Activated T-cell treated with anti-CD3 and anti-CD28 coated beads for 1 hour (primary cell): ENCODE measurements around the gene MAGI2.
"Not testable (repeated sequence)": the region's sequence is repeated elsewhere in the genome, so short reads cannot be mapped to it uniquely, and the experiment has no call there.

Source experiments
- DNase-seq: peaks from one replicate; pipeline ENCODE4 v3.0.0-alpha.2; 2020; ENCODE audit warnings: low read depth

Gene MAGI2

DNA sequence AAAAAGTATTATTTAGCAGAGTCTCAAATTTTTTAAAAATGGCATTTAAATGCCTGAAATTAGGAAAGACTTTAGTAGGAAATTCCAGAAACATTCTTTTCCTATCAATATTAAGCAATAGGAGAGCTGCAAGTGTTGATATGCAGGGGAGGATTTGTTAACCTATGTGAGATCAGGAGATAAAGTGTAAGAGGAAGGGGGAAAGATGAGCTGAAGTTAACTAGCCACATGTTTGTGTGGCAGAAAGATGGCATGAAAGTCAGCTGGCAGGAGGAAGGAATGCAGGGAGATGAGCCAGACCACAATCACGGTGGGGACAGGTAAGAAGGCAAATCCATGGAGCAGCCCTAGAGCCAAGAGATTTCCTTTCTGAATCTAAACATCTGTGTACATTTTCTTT lies 303.6 kb downstream of the MAGI2 start:
- DNase-seq: no peak

GRCh38 chr7:79142706-79143105 lies 310.8 kb downstream of the MAGI2 start:
- no peak for DNase-seq

DNA sequence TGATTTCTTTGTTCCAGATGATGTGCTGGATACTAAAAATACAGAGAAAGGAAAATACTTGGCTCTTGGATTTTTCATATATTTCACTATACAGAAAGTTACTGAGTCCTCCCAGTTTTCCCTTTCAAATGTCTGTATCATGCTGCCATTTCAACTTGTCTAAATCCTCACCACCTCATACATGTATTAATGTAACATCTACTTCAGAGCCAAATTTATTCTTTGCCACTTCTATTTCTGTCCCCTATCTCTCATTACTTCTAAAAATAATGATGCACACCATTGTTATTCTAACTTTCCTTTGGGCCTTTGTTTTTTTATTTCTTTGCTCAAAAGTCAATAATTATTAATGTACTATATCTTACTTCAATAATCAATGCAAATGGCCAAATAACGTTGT lies 312.2 kb downstream of the MAGI2 start:
- no peak for DNase-seq

- no peak for DNase-seq
Observed at GRCh38 chr7:79137942-79138341, 315.5 kb downstream of the MAGI2 start.

DNA sequence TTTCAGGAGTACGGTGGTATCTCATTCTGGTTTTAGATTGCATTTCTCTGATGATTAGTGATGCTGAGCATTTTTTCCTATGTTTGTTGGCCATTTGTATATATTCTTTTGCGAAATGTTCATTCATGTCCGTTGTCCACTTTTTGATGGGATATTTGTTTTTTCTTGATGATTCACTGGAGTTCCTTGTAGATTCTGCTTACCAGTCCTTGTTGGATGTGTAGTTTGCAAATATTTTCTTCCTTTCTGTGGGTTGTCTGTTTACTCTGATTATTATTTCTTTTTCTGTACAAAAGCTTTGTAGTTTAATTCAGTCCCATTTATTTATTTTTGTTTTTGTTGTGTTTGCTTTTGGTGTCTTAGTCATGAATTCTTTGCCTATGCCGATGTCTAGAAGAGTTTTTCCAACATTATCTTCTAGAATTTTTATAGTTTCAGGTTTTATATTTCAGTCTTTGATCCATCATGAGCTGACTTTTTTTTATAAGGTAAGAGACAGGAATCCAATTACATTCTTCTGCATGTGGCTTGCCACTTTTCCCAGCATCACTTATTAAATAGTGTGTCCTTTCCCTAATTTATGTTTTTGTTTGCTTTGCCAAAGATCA lies 320.5 kb downstream of the MAGI2 start:
- DNase-seq: no peak

DNA sequence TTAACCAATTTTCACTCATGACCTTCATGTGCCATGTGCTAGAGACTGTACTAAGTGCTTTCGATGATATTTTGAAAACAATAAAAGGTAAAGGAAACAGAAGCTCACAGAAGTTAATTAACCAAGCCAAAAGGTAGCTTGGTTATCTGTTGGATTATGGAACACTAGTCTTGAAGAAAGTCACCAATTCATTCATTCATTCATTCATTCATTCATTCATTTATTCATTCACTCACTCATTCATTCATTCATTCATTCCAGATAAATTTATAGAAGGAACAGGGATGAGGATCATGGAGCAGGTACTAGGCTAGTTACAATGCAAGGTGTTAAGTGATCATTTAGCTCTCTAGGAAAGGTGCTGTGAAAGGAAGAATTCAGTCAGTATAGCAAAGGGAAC lies 322.8 kb downstream of the MAGI2 start:
- DNase-seq: no peak

DNA sequence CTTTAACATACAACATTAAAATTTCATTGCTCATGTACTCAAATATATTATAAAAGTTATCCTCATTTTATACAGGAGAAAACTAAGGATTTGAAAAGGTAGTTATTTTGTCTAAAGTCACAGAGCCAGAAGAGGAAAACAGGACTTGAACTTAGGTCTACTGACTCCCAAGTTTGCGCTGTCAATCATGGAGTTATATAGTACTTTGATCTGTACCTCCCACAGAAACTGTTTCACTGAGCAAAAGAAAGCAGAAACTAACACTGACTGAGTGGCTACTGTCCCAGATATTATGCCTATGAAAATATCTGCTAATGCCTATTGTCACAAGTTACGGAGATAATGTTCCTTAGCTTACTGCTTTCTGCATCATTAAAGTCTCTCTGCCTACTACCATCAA lies 329.1 kb downstream of the MAGI2 start:
- DNase-seq: no peak

DNA sequence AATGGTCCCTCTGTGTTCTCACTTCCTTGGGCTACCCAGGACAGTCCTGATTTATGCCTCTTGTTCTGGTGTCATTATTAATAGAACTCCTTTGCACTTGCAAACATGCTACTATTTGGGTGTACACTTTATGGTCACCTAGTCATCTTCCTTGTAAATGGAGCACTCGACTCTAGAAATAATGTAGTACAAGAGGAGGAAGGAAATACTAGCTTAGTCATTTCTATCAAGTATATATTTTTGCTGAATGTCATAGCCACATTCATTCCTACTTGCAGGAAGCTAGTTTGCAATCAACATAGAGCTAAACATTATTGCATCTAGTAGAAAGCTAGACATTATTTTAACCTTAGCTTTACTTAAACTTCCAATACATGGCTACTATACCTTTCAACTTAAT lies 335.3 kb downstream of the MAGI2 start:
- no peak for DNase-seq

GRCh38 chr7:79096361-79096805 lies 357.1 kb downstream of the MAGI2 start:
- DNase-seq: no peak

- no peak for DNase-seq
Observed at GRCh38 chr7:79093421-79093820, 360.0 kb downstream of the MAGI2 start.

- no peak for DNase-seq
Observed at GRCh38 chr7:79091661-79092060, 361.8 kb downstream of the MAGI2 start.

GRCh38 chr7:79091011-79091410 lies 362.5 kb downstream of the MAGI2 start:
- DNase-seq: no peak

GRCh38 chr7:79090543-79090942 lies 362.9 kb downstream of the MAGI2 start:
- DNase-seq: no peak

- DNase-seq: no peak
Observed at GRCh38 chr7:79084423-79084822, 369.0 kb downstream of the MAGI2 start.

- no peak for DNase-seq
Observed at GRCh38 chr7:79079919-79080554, 373.4 kb downstream of the MAGI2 start.

- DNase-seq: no peak
Observed at GRCh38 chr7:79078273-79078672, 375.2 kb downstream of the MAGI2 start.

DNA sequence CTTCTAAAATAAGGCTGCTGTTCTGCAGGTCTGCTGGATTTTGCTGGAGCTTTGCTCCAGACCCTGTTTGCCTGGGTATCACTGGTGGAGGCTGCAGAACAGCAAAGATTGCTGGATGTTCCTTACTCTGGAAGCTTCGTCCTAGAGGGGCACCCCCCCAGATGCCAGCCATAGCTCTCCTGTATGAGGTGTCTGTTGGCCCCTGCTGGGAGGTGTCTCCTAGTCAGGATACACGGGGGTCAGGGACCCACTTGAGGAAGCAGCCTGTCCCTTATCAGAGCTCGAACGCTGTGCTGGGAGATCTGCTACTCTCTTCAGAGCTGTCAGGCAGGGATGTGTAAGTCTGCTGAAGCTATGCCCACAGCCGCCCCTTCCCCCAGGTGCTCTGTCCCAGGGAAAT lies 382.3 kb downstream of the MAGI2 start:
- DNase-seq: not testable (repeated sequence)

GRCh38 chr7:79064187-79064823 lies 389.2 kb downstream of the MAGI2 start:
- no peak for DNase-seq

DNA sequence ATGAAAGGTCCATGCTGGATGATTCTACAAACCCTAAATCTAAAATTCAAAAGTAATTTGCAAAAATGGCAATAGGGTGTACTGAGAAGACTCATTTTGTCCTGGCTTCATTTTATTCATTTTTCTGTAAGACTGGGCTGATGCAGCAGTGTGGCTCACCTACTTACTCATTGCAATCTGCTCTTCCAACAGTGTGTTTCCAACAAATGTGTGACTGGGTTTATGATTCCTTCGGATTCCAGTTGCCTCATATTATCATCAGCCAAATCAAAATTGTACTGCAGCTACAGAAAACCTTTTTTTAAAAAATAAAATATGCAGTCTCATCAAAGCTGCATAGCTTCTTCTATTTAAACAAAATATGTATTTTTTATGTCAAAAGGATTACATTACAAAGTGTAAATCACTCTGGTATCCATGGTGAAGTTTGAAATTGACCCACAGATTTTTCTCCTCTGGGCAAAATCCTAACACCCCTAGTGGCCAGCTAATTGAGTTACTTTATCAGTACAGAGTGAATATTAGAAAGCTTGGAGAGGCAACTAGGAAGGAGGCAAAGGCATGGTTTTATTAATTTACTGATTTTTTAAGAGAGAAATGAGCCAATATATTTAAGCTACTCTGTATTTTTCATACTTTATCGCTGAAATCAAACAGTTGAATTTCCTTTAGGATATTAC lies 390.3 kb downstream of the MAGI2 start:
- DNase-seq: no peak

DNA sequence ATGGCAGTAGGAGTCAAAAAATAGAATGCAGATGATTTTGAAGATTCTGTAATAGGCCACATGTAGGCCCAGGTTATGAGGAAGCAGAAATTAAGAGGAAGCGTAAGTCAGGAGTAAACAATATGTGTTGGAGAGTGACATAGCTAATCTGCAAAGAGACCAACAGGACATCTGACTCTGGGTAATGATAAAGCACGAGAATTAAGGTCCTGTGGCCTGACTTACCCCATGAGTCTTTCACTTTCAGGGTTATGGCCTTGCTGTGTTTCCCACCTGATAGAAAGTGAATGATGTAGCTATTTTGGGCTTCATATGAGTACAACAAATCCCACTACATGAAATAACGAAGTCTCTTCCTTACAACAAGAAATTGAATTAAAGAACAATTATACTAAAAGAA lies 393.0 kb downstream of the MAGI2 start:
- DNase-seq: no peak

GRCh38 chr7:79055722-79056415 lies 397.6 kb downstream of the MAGI2 start:
- no peak for DNase-seq

DNA sequence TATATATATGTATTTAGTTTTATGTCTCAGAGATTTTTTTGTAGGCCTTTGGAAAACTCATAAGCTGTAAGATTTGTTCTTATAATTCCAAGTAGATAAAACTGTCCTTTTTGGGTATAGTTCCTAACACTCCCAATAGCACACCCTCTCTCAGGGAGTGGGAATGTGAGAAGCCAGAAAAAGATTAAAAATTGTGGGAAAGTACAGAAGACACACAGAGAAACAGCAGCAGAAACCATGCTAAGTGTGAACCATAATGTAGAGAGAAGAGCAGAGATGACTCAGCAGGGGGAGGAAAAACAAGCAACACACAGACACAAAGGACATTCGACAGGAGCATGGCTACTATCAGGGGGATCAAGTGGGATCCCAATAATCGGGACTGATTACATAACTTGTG lies 401.6 kb downstream of the MAGI2 start:
- DNase-seq: no peak
